GM23338 (cell line): ENCODE measurements around the gene F2.

Experiments used
- CREB1 ChIP-seq: fragments of 250-450 bp; sonication (Bioruptor Pico); IDR thresholded peaks from 2 replicates; pipeline ENCODE4 v1.5.0; 2020; ENCODE audit warnings: low read depth, mild to moderate bottlenecking, moderate library complexity
- ETS1 ChIP-seq: IDR thresholded peaks from 2 replicates; pipeline ENCODE4 v1.6.1; 2016; ENCODE audit warnings: antibody characterized with exemption
- EZH2 ChIP-seq: fragments of 200-600 bp; sonication (generic); IDR thresholded peaks from one replicate; pipeline ENCODE4 v1.8.0; 2017; ENCODE audit warnings: antibody characterized with exemption, mild to moderate bottlenecking, low read depth; ENCODE audit not compliant: unreplicated experiment
- EZH2phosphoT487 ChIP-seq: fragments of 200-600 bp; sonication (generic); IDR thresholded peaks from one replicate; pipeline ENCODE4 v1.8.1; 2018; ENCODE audit warnings: antibody characterized with exemption; ENCODE audit not compliant: unreplicated experiment
- JUNB ChIP-seq: IDR thresholded peaks from one replicate; pipeline ENCODE4 v1.6.1; 2016; ENCODE audit warnings: antibody characterized with exemption; ENCODE audit not compliant: unreplicated experiment
- NANOG ChIP-seq: IDR thresholded peaks from 2 replicates; pipeline ENCODE4 v1.6.1; 2016; ENCODE audit warnings: antibody characterized with exemption, borderline replicate concordance
- POLR2AphosphoS5 ChIP-seq: IDR thresholded peaks from 2 replicates; pipeline ENCODE4 v1.6.1; 2016; ENCODE audit warnings: antibody characterized with exemption, low read depth
- REST ChIP-seq: IDR thresholded peaks from one replicate; pipeline ENCODE4 v1.6.1; 2018; ENCODE audit warnings: antibody characterized with exemption; ENCODE audit not compliant: unreplicated experiment
- STAT1 ChIP-seq: IDR thresholded peaks from one replicate; pipeline ENCODE4 v1.6.1; 2016; ENCODE audit warnings: antibody characterized with exemption; ENCODE audit not compliant: unreplicated experiment
- ZNF114 ChIP-seq: fragments of 250-450 bp; sonication (Bioruptor Pico); IDR thresholded peaks from 2 replicates; pipeline ENCODE4 v1.5.0; 2020; ENCODE audit warnings: mild to moderate bottlenecking, moderate library complexity
- ZNF331 ChIP-seq: fragments of 250-450 bp; sonication (Bioruptor Pico); IDR thresholded peaks from 2 replicates; pipeline ENCODE4 v1.5.0; 2020; ENCODE audit warnings: low read depth, mild to moderate bottlenecking, moderate library complexity
- ZNF462 ChIP-seq: fragments of 250-450 bp; sonication (Bioruptor Pico); IDR thresholded peaks from 2 replicates; pipeline ENCODE4 v1.5.0; 2020; ENCODE audit warnings: mild to moderate bottlenecking, moderate library complexity
- TF ChIP-seq, protein P1 (sequence below), 2 experiments: fragments of 200-600 bp in 1 of 2; sonication (generic) in 1 of 2; conservative IDR thresholded peaks; 2 replicates each; pipeline versions ENCODE4 v1.5.1 to v1.6.1; 2016 to 2017; ENCODE audit warnings: antibody characterized with exemption in 2 of 2, low read depth in 2 of 2, mild to moderate bottlenecking in 2 of 2, moderate library complexity in 1 of 2

DNA sequence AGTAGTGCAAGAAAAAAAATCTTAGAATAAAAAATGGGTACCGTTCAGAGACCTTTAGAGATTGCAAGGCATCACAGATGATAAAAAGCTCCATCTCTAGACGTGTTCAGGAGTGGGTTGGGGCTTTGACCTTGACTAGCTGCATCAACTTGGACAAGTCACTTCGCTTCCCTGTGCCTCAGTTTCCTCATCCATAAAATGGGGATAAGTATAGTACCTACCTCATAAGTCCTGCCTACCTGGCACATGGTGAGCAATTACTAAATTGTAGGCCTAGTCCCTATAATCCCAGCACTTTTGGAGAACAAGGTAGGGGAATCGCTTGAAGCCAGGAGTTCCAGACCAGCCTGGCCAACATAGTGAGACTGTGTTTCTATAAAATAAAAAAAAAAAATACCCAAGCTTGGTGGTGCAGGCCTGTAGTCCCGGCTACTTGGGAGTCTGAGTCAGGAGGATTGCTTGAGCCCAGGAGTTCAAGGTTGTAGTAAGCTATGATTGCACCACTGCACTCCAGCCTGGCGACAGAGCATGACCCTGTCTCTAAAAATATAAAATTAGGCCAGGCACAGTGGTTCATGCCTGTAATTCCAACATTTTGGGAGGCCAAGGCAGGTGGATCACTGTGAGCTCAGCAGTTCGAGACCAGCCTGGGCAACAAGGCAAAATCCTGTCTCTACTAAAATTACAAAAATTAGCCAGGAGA lies 6.0 kb upstream of the F2 start:
- TF ChIP-seq POLR2AphosphoS5 = no peak
- TF ChIP-seq, protein P1, sequence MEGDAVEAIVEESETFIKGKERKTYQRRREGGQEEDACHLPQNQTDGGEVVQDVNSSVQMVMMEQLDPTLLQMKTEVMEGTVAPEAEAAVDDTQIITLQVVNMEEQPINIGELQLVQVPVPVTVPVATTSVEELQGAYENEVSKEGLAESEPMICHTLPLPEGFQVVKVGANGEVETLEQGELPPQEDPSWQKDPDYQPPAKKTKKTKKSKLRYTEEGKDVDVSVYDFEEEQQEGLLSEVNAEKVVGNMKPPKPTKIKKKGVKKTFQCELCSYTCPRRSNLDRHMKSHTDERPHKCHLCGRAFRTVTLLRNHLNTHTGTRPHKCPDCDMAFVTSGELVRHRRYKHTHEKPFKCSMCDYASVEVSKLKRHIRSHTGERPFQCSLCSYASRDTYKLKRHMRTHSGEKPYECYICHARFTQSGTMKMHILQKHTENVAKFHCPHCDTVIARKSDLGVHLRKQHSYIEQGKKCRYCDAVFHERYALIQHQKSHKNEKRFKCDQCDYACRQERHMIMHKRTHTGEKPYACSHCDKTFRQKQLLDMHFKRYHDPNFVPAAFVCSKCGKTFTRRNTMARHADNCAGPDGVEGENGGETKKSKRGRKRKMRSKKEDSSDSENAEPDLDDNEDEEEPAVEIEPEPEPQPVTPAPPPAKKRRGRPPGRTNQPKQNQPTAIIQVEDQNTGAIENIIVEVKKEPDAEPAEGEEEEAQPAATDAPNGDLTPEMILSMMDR (conservative IDR thresholded peaks at IDR 0.05; ENCODE audit: low read depth in 2 of 2) = no peak
- TF ChIP-seq ZNF331 (CRISPR knock-in tag) = no peak
- no peak for TF ChIP-seq JUNB
- TF ChIP-seq ZNF462 (CRISPR knock-in tag) = no peak
- TF ChIP-seq ZNF114 (CRISPR knock-in tag) = no peak
- TF ChIP-seq EZH2phosphoT487 = no peak
- TF ChIP-seq EZH2 = no peak
- TF ChIP-seq CREB1 (CRISPR knock-in tag) = no peak
- no peak for TF ChIP-seq REST
- TF ChIP-seq STAT1 = no peak
- TF ChIP-seq NANOG = no peak
- TF ChIP-seq ETS1 = no peak
